CD4-positive, alpha-beta T cell treated with Interleukin-2 at 100 ng/mL for 4 hours (primary cell): ENCODE measurements around the gene PPP2R3B.
"Not testable (repeated sequence)": the region's sequence is repeated elsewhere in the genome, so short reads cannot be mapped to it uniquely, and the experiment has no call there.

Experiments used
- DNase-seq: peaks from one replicate; pipeline ENCODE4 v3.0.0-alpha.2; 2020; ENCODE audit warnings: low spot score

Gene PPP2R3B

GRCh38 chrX:319579-320125, 67.1 kb downstream of the PPP2R3B start:
- no peak for DNase-seq

GRCh38 chrX:318739-319578, 67.7 kb downstream of the PPP2R3B start, which contains the start of gene GTPBP6:
TSS of gene GTPBP6 (minus strand) at chrX:318796. CDS start at chrX:318787, 9 bp downstream.
- peak; percentile 99 for DNase-seq

GRCh38 chrX:318068-318738, 68.5 kb downstream of the PPP2R3B start:
- peak; percentile 98 for DNase-seq

DNA sequence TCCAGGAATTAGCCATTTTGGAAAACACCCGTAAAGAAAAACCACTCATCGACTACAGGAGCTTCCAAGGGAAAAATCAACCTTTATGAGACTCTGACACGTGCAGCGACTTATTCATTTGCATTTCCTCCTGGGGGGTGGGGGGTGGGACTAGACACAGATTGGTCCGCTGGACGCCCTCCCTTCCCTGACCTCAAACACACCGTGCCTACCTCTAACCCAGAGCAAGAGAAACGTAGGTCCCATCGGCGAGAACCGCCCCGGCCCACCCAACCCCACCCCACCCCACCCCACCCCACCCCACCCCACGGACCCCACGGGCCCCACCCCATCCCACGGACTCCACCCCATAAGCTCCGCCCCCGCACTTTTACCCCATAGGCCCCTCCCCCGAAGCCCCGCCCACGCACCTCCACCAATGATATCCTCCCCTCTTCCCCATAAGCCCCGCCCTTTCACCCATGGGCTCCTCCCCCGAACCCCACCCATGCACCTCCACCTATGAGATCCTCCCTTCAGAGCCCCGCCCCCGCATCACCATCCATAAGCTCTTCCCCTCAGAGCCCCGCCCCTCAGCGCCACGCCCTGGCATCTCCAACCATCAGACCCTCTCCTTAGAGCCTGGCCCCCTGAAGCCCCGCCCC, 69.2 kb downstream of the PPP2R3B start:
- DNase-seq: no peak

GRCh38 chrX:316351-317325, 70.1 kb downstream of the PPP2R3B start:
- DNase-seq: no peak

DNA sequence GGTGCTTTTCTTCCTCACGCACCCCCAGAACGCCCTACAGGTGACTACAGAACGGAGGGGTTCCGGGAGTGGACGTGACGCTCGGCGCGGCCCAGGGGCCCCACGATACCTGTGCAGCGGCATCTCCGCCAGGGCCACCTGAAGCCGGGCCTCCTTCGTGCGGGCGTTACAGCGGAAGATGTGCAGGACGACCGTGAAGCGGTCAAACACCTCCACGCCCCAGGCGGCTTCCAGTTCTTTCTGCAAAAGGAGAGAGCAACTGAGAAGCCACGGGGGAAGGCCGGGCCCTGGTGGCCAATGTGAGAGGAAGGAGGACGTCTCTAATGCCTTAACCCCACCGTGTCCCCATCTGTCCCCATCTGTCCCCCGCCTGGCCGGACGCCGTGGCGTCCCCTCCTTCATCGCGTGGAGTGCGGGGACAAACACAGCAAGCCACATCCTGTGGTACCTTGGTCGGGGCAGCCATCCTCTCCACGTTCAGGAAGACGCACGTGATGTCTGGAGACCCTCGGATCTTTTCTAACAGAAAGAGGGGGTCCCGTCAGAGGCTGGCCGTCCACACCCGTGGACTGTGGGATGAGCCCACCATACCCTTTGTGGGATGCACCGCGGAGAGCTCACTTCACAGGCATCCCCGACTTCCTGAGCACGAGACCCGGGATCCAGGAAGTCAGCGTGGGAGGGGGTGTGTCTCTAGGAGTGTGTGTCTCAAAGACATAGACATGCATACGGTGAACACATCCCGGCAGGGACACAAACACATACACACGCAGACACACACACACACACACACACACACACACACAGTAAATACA, 71.7 kb downstream of the PPP2R3B start:
- DNase-seq: no peak

- DNase-seq: no peak
These were observed 72.7 kb downstream of the PPP2R3B start for GRCh38 chrX:314049-314448.

DNA sequence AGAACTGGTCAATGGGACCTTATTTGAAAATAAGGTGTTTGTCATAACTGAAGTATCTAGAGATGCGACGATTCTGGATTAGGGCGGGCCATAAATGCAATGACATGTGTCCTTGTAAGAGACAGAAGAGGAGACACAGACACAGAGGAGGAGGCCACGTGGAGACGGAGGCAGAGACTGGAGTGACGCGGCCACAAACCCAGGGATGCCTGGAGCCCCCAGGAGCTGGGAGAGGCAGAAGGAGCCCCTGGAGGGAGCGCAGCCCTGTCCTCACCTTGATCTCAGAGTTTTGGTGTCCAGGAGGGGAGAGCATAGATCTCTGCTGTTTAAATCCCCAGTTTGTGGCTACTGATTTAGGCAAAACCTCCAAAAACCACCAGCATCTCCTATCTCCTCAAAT, 73.2 kb downstream of the PPP2R3B start:
- no peak for DNase-seq

DNA sequence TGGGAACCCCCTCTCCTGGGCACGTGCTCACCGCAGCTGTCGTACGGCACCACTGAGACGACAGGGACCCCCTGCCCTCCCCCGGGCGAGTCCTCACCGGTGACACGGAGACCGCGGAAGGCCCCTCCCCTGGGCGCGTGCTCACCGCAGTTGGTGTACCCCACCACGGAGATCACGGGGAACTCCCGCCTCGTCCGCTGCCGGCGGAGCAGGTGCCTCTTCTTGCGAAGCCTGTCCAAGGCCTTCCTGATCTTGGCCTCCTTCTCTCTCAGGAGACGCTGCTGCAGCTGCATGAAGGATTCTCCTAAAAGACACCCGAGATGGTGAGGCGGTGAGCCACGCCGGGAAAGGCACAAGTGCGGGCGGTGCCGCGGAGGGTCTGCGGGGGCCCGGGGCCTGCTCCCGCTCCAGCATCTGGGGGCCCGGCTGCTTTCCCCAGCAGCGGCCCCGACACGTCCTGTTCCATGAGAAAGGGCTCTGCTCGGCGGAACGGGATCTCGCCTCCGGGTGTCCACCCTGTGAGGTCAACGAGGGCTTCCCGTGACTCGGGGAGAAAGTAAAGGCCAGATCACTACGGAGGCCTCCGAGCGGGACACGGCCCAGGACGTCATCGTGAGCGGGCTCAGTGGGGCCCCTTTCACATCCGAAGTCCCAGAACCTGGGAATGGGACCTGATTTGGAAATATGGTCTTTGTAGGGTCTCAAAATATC, 73.9 kb downstream of the PPP2R3B start:
- no peak for DNase-seq

GRCh38 chrX:311156-312129, 75.3 kb downstream of the PPP2R3B start:
- DNase-seq: no peak

GRCh38 chrX:310621-311155, 76.0 kb downstream of the PPP2R3B start:
- no peak for DNase-seq

DNA sequence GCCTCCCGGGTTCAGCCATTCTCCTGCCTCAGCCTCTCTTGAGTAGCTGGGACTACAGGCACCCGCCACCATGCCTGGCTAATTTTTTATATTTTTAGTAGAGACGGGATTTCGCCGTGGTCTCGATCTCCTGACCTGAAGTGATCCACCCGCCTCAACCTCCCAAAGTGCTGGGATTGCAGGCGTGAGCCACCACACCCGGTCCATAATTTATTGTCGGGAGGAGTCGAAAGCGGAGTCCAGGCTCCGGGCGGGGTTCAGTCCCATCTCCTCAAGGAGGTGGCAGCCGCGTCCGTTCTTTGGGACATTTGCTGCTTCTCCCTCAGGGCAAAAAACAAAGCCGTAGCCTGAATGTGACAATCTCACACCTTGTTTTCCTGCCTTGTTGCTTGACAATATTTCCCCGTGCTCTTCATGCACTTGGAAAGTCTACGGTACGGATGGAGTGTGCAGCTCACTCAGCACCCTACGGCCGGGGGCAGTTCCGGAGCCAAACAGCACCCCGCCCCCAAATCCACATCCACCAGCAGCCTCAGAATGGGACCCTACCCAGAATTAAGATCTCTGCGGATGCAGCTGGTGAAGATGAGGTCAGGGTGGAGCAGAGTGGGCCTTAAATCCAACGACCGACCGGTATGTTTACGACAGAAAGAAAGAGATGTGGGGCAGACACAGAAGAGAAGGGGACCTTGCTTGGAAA, 77.7 kb downstream of the PPP2R3B start:
- DNase-seq: no peak

GRCh38 chrX:307261-308111, 79.2 kb downstream of the PPP2R3B start:
- DNase-seq: no peak

DNA sequence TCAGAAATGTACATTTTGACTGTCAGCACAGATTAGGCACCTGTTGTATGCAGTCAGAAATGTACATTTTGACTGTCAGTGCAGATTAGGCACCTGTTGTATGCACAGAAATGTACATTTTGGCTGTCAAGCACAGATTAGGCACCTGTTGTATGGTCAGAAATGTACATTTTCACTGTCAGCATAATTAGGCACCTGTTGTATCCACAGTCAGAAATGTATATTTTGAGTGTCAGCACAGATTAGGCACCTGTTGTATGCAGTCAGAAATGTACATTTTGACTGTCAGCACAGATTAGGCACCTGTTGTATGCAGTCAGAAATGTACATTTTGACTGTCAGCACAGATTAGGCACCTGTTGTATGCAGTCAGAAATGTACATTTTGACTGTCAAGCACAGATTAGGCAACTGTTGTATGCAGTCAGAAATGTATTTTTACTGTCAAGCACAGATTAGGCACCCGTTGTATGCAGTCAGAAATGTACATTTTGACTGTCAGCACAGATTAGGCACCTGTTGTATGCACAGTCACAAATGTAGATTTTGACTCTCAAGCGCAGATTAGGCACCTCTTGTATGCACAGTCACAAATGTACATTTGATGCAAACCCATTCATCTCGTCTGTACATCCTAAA, 80.0 kb downstream of the PPP2R3B start:
- not testable (repeated sequence) for DNase-seq

- DNase-seq: not testable (repeated sequence)
These were observed 80.7 kb downstream of the PPP2R3B start for GRCh38 chrX:305781-306613.
